PC-9 (cell line): ENCODE measurements around the gene RDH13.

ENCODE experiments used
- CTCF ChIP-seq: fragments of 200-600 bp; sonication (generic); conservative IDR thresholded peaks from 2 replicates; pipeline ENCODE4 v1.6.1; 2017; ENCODE audit warnings: mixed run types, antibody characterized with exemption, mild to moderate bottlenecking, moderate library complexity
- EZH2 ChIP-seq: fragments of 200-600 bp; sonication (generic); IDR thresholded peaks from 2 replicates; pipeline ENCODE4 v1.8.0; 2017; ENCODE audit warnings: antibody characterized with exemption, low read depth

DNA sequence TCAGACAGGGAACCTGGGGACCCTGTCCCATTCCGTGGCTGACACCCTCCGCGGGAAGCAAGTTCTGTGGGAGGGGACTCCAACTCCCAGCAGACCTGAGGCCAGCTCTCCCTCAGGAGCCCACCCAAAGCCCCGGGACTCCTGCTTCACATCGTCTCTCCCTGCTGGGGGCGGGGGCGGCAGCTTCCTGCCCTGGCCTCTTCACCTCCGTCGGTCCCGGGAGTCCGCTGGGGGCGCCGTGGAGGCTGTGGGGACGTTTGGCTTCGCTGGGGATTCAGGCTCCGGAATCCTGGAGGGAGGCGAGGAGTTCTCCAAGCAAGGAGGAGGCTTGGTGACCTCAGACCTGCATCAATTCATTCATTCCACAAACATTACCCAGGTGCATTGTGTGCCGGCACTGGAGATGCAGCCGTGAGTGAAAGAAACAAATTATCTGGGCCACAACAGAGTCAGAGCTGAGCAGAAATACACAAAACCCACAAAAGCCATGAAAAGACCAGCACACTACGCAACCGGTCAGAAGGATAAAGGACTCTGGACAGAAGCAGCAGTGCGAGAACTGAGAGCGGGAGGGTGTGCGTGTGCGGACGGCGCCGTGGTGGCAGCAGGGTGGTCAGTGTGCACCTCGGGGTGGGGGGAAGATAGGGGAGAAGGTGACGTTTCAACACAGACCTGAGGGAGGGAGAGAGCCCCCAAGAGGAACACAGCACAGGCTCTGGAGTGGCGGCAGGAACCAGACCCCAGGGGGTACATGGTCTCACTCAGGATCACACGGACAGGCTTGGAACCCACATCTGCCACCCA lies 31.7 kb upstream of the RDH13 start:
- TF ChIP-seq EZH2, result no peak
- no peak for TF ChIP-seq CTCF
